Stimulated activated CD4-positive, alpha-beta T cell treated with anti-CD3 and anti-CD28 coated beads, Interleukin-2, amount 100 ng/mL, for 4 hours (primary cell): Measurements from ENCODE around the gene SLC35E3.
"Not testable (repeated sequence)": the region's sequence is repeated elsewhere in the genome, so short reads cannot be mapped to it uniquely, and the experiment has no call there.

Experiments
- DNase-seq: peaks from one replicate; pipeline ENCODE4 v3.0.0-alpha.2; 2020; ENCODE audit warnings: low read depth

SLC35E3 gene

GRCh38 chr12:68813242-68813593 is 67.2 kb downstream of the SLC35E3 start:
- no peak for DNase-seq

DNA sequence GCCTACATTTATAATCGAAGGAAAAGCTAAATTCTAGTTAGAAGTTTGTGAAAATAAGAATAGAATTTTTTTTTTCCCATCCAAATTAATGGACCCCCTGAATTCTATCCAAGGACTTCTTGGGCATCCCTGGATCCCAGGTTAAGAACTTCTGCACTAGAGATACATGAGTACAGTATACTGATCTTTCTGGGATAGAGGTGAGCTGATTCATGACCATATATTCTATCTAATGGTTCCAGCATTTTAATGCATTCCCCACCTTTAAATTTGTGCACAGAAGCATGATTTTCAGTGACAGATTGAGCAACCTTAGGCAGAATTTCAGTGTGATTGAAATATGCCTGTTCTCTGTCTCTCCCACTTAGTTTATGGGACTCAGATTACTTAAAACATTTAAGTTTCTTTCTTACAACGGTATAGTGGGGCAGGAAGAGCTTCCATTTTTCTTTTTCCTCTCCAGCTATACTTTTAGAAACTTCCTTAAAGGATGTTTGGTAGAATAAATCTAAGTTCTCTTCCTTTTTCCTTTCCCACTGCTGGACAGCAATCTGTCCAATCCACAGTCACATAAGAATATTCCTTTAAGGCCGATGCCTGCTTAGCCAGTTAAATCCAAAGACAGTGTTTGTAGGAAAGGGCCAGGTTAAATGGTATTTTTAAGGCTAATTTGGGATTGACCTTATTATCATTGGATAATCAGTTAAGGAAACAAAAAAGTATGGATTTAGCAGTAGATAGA is 68.7 kb downstream of the SLC35E3 start:
- DNase-seq = no peak

GRCh38 chr12:68815232-68815927 is 69.4 kb downstream of the SLC35E3 start:
- DNase-seq = no peak

GRCh38 chr12:68815928-68816800 is 70.2 kb downstream of the SLC35E3 start:
- DNase-seq = no peak

GRCh38 chr12:68819481-68819880 is 73.5 kb downstream of the SLC35E3 start:
- DNase-seq = not testable (repeated sequence)

DNA sequence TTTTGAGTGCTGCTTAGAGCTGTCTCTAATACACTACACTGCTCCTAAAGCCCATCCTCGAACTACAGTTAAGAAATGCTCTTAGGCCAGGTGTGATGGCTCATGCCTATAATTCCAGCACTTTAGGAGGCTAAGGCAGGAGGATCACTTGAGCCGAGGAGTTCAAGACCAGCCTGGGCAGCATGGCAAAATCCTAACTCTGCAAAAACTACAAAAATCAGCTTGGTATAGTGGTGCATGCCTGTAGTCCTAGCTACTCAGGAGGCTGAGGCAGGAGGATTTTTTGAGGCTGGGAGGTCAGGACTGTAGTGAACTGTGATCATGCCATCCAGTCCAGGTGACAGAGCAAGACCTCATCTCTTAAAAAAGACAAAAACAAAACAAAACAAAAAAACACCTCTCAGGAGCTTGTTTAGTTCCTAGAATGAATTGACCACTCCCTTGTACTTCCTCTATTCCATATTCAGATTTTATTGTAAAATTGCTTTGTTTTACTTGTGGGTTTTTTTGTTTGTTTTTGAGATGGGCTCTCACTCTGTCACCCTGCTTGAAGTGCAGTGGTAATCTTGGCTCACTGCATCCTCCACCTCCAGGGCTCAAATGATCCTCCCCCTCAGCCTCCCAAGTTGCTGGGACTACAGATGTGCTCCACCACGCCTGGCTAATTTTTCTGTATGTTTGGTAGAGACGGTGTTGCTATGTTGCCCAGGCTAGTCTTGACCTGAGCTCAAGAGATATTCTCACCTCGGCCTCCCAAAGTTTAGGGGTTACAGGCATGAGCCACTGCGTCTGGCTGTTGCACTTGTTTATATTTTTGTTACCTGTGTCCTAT is 75.6 kb downstream of the SLC35E3 start:
- no peak for DNase-seq

DNA sequence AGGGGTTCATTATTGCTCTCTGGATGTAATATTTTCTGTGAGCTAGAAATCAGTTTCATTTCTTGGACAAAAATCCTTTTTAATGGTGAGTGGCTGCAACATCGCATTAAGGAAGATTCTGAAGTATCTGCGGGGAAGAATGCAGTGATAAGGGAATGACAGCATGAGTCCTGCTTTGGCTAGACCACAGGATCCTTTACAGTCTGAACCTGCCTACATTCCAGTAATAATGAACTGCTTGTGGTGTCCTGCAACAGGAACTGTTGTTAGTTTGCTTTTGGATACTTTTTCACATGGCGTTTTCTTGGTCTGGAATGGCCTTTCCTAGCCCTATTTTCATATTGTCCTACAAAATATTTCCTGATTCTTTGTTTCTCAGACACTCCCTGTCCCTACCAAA is 77.7 kb downstream of the SLC35E3 start:
- DNase-seq = no peak

- no peak for DNase-seq
Measured at GRCh38 chr12:68824131-68824530, 78.2 kb downstream of the SLC35E3 start.

DNA sequence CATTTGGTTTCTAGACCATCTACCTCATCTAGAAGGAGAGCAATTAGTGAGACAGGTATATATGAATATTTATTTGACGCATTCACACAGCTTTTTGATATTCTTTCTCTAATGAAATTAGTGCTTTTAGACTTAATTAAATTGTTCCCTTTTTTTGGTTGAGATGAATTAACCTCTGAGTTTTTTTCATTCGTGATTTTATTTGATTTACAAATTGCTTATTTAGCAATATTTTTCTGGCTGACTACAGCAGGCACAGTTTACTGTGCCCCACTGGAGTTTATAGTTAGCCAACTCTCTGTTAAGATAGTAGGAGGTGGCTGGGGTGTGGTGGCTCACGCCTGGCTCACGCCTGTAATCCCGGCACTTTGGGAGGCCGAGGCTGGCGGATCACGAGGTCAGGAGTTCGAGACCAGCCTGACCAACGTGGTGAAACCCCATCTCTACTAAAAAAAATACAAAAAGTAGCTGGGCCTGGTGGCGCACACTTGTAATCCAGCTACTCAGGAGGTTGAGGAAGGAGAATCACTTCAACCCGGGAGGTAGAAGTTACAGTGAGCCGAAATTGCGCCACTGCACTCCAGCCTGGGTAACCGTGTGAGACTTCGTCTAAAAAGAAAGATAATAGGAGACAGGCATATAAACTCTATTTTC is 78.7 kb downstream of the SLC35E3 start:
- no peak for DNase-seq

DNA sequence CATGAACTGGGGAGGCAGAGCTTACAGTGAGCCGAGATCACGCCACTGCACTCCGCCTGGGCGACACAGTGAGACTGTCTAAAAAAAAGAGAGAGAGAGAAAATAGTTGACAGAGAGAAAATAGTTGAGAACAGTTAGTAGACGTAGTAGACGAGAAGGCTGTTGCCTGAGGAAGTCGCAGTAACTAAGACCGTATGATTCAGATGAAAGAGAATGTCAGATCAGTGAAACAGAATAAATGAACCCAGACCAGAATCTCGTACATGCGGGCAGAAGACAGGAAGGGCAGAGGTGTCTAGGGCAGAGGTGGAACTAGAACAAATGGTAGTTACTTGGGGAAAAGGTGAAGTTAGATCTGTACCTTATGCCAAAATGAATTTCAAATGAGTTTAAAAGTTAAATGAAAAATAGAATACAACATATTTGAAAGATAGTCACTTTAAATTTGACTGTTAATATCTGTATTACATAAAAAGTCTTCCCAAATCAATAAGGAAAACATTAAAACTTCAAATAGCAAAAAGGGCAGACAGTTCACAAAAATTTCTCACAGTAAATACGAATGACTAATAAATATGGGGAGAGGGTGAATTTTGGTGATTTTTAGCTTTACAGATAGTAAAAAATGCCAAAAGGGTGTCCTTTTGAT is 79.7 kb downstream of the SLC35E3 start:
- DNase-seq = no peak

- DNase-seq = no peak
Measured at GRCh38 chr12:68827895-68828671, 82.1 kb downstream of the SLC35E3 start.

DNA sequence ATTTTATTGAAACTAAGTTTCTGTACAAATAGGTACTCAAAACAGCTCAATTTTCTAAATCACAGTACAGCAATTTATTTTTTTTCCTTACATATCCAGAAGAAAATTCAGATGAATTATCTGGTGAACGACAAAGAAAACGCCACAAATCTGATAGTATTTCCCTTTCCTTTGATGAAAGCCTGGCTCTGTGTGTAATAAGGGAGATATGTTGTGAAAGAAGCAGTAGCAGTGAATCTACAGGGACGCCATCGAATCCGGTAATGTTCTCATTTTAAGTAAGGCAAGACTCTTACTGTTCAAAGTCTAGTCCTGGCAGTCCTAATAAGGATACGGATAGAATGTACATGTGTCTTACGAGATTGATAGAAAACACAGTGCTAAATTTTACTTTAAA is 82.7 kb downstream of the SLC35E3 start:
- DNase-seq = no peak
